GM12801 (cell line): ENCODE results near the gene ZNF117.

ENCODE experiments used
- TF ChIP-seq, protein P1 (sequence below): IDR thresholded peaks from one replicate; pipeline ENCODE4 v1.5.1; 2011; ENCODE audit warnings: control low read depth; ENCODE audit not compliant: insufficient read length; ENCODE audit errors: extremely low read depth

ZNF117 gene

DNA sequence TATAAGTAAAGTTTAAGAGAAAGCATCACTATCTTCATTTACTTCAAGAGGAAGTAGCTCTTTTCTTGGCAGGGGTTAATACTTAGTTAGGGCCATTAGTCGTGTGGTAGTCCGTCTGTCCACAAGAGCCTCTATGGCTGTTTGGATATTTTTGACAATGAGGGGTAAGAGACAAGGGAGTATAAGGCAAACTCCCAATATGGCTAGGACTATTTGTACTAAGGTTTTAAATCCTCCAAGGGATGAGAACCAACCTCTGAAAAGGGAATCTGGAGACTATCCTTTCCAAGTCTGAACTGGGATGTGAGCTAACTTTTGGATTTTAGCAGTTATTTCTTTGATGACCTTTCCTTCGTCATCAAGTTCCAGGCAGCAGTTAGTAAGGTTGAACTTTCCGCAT is at the start of gene ZNF117:
Gene ZNF117 (minus strand): TSS at position 101 of the 400 bp plus-strand sequence.
- TF ChIP-seq, protein P1, sequence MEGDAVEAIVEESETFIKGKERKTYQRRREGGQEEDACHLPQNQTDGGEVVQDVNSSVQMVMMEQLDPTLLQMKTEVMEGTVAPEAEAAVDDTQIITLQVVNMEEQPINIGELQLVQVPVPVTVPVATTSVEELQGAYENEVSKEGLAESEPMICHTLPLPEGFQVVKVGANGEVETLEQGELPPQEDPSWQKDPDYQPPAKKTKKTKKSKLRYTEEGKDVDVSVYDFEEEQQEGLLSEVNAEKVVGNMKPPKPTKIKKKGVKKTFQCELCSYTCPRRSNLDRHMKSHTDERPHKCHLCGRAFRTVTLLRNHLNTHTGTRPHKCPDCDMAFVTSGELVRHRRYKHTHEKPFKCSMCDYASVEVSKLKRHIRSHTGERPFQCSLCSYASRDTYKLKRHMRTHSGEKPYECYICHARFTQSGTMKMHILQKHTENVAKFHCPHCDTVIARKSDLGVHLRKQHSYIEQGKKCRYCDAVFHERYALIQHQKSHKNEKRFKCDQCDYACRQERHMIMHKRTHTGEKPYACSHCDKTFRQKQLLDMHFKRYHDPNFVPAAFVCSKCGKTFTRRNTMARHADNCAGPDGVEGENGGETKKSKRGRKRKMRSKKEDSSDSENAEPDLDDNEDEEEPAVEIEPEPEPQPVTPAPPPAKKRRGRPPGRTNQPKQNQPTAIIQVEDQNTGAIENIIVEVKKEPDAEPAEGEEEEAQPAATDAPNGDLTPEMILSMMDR: no peak

DNA sequence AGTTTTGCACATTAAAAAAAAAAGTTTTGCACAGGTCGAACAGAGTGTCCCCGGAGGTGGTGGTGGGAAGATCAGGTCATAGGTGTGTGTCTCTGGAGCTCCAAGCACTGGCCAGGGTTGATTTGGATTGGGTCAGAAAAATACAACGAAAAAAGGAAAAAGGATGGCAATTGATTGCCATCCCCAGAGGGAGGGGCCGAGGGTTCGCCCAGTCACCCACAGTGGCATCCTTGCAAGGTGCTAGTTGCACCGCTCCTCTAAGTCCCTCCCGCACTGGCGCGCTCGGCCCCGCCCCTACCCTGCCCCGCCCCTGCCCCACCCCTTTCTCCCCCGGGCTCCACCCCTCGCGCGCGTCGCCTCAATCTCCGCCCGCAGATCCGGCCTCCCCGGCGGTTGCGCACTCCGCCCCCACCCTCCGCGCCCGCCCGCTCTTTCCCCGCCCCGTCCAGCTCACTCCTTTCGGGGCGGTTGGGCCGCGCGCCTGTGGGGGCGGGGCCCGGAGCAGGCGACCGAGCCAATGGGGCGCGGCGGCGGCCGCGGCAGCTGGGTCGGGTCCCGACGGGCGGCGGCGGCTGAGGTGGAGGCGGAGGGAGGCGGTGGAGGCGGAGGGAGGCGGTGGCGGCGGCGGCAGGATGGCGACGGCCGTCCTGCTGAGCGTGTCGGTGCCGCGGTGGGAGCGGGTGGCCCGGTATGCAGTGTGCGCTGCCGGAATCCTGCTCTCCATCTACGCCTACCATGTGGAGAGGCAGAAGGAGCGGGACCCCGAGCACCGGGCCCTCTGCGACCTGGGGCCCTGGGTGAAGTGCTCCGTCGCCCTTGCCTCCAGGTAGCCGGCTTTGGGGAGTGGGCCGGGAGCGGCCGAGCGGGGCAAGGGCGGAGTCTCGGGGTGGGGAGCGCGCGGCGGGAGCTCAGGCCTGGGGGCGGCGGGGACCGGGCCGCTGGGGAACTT is 47.2 kb upstream of the ZNF117 start:
- TF ChIP-seq, protein P1: no peak

DNA sequence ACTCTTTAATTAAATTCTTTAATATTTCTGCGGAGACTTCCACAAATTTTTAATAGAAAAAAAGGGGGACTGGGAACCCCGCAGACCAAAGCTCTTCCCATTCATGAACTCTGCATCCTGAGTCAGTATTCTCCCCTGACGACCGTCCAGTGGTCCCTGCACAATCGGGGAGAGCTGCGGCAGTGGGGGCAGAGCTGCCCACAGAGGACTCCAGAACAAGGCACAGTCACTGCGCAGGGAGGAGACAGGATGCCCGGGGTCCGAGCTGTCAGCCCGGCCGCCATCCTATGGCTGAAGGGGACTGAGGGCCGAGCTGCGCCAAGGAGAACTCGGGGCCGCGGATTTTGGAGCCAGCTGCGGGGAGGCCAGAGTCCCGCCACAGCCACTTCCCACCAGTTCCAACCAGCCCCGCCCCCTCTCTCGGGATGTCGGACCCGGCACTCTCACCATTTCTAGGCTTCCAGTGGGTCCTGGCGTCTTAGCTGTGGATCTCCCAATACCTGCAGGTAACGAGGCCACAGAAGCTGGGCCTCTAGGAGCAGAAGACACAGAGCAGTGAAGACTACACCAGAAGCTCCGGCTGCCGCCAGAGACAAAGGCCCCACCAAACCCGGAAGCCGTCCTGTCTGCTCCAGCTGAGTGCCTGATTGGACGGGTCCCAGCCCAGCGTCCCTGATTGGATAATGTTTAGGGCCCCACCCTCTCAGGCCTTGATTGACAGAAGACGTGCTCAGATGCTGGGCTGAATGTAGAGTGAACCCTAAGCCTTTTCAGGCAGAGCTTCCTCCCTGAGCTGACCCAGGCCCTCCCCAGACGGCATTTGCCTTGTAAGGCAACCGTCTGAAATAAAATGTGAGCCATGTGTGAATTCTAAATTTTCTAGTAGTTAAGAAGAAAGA is 15.5 kb upstream of the ZNF117 start, which contains the start of gene ERV3-1:
Gene ERV3-1 (minus strand): TSS at position 594 of the 899 bp plus-strand sequence. CDS start 13,661 bp downstream, outside the sequence.
- TF ChIP-seq, protein P1: no peak

DNA sequence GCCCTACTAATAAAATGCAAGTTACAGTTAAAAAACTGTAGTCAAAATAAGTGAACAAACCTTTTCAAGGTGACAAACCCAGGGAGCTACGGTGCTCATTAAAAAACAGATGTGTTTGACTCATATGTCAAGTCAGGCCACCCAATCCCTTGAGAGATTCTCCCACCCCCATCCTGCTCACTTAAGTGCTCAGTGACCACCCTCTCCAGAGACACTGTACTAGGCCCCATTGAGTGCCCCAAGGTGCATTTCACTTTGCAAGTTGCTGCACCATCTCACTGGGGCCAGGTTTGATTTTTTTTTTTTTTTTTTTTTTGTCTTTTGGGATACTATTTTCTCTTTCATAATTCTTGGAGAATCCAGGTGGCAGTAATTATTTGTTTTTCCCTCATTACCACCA is 13.7 kb upstream of the ZNF117 start:
- TF ChIP-seq, protein P1: no peak

DNA sequence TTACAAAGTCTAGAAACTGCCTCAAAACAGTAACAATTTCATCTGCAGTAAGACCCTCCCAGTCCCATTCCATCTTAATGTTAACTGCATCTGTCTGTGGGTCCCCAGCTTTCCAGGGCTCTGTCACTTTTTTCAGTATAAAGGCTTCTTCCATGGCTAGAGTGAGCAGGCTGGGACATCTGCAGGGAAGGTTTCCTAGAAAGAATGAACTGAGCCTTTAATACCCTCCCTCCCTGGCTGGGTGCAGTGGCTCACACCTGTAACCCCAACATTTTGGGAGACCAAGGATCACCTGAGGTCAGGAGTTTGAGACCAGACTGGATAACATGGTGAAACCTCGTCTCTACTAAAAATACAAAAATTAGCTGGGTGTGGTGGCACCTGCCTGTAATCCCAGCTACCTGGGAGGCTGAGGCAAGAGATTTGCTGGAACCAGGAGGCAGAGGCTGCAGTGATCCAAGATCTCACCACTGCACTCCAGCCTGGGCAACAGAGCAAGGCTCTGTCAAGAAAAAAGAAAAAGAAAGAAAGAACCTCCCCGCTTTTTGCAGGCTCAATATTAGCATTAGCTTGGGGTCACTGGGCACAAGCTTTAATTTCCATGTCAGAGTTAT is 12.2 kb upstream of the ZNF117 start:
- TF ChIP-seq, protein P1: no peak

DNA sequence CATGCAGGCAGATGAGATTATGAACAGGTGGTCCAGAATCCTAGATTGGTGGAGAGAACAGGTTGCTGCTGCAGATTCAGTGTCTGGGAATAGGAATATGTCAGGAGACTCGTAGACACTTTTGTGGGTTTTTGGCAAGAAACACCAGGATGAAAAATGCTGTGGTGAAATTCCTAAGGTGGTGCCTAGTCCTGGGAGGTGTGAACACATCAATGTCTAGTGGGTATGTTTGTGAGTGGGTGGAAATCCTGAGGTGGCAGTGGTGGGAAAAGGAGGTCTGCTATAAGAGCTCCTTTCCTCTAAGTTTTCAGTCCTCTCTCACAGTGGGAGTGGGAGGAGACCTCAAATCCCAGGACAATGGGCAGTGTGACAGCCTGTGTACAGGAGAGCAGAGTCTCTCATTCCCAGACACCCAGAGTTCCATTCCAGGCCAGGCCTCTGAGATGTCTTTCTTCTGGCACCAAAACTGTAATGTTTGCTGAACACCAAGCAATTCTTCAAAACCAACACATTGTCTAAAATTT is 10.5 kb upstream of the ZNF117 start:
- TF ChIP-seq, protein P1: no peak
